CD4-positive, alpha-beta memory T cell (primary cell): Measurements from ENCODE around the gene GGA3. TPM values are rescaled to one million over a fixed set of nuclear protein-coding genes. Genes with fewer than 3 reads are reported as not detected.

ENCODE experiments used
- CTCF ChIA-PET: fragments of 350-600 bp; sonication (Branson Sonifier 250); formaldehyde crosslinking; loops from one replicate; lab custom pipeline; 2021; ENCODE audit warnings: inconsistent platforms; ENCODE audit not compliant: partially characterized antibody; lab: Charles Lee
- POLR2A ChIA-PET: fragments of 350-600 bp; sonication (Branson Sonifier 250); formaldehyde crosslinking; loops from one replicate; lab custom pipeline; 2021; ENCODE audit not compliant: partially characterized antibody; lab: Charles Lee
- DNase-seq, 5 donors: peaks; one replicate each; pipeline versions ENCODE4 v3.0.0 to v3.0.0-alpha.2; 2020 to 2022; ENCODE audit warnings: mixed read lengths in 1 of 5
- H3K27ac ChIP-seq: one replicate; pipeline ENCODE4 v1.7.0; 2013; ENCODE audit warnings: low read depth, low read length
- H3K27me3 ChIP-seq: 2 replicates; pipeline ENCODE4 v1.7.0; 2013; ENCODE audit warnings: mild to moderate bottlenecking, low read length, moderate library complexity; ENCODE audit not compliant: insufficient read depth
- H3K36me3 ChIP-seq: 2 replicates; pipeline ENCODE4 v1.7.0; 2013; ENCODE audit warnings: mild to moderate bottlenecking, low read length, moderate library complexity; ENCODE audit not compliant: insufficient read depth
- H3K4me1 ChIP-seq: 2 replicates; pipeline ENCODE4 v1.7.0; 2013; ENCODE audit warnings: mild to moderate bottlenecking, low read length, moderate library complexity; ENCODE audit not compliant: insufficient read depth
- H3K4me3 ChIP-seq, 2 donors: one replicate each; pipeline ENCODE4 v1.7.0; 2013; ENCODE audit warnings: low read length in 2 of 2, mild to moderate bottlenecking in 1 of 2
- H3K9me3 ChIP-seq, 2 donors: one replicate each; pipeline ENCODE4 v1.7.0; 2013; ENCODE audit warnings: low read length in 2 of 2, control low read depth in 1 of 2; ENCODE audit not compliant: control insufficient read depth in 1 of 2
- H3K27ac Mint-ChIP-seq, 7 donors: one replicate each; pipeline ENCODE4 v1.8.0; 2020 to 2021; ENCODE audit warnings: mixed read lengths in 7 of 7, mild to moderate bottlenecking in 6 of 7, inconsistent platforms in 3 of 7, moderate library complexity in 3 of 7
- H3K27me3 Mint-ChIP-seq, 2 donors: one replicate each; pipeline ENCODE4 v1.8.0; 2020 to 2021; ENCODE audit warnings: mixed read lengths in 2 of 2
- H3K36me3 Mint-ChIP-seq, 2 donors: one replicate each; pipeline ENCODE4 v1.8.0; 2020 to 2021; ENCODE audit warnings: mixed read lengths in 2 of 2, inconsistent platforms in 1 of 2, mild to moderate bottlenecking in 1 of 2
- H3K4me1 Mint-ChIP-seq, 4 donors: one replicate each; pipeline ENCODE4 v1.8.0; 2020 to 2021; ENCODE audit warnings: mixed read lengths in 4 of 4, mild to moderate bottlenecking in 1 of 4
- H3K4me3 Mint-ChIP-seq, 8 donors: one replicate each; pipeline ENCODE4 v1.8.0; 2020 to 2021; ENCODE audit warnings: mixed read lengths in 8 of 8, mild to moderate bottlenecking in 7 of 8, moderate library complexity in 6 of 8, inconsistent platforms in 3 of 8
- H3K9me3 Mint-ChIP-seq, 8 donors: one replicate each; pipeline ENCODE4 v1.8.0; 2020 to 2021; ENCODE audit warnings: mixed read lengths in 8 of 8, mild to moderate bottlenecking in 5 of 8, inconsistent platforms in 3 of 8, moderate library complexity in 1 of 8
- intact Hi-C: fragments of 100-400 bp; cut with micrococcal nuclease; formaldehyde crosslinking; loops from one replicate; pipeline ENCODE4 v1.15.1; 2023
- polyA plus RNA-seq, 2 donors: library from polyadenylated mRNA; unstranded; fragments of 300-500 nt; fragmentation: Illumina TruSeq; gene quantifications; one replicate each; pipeline ENCODE4 v1.2.3, GENCODE V29; 2021
- total RNA-seq, 2 experiments: library from RNA; stranded (reverse); gene quantifications; one replicate each; pipeline ENCODE4 v1.2.3, GENCODE V29; 2021

Gene GGA3
- total and polyA plus RNA-seq, 4 experiments from 2014 or later: 7.7 to 122 (median 73.6) TPM

DNA sequence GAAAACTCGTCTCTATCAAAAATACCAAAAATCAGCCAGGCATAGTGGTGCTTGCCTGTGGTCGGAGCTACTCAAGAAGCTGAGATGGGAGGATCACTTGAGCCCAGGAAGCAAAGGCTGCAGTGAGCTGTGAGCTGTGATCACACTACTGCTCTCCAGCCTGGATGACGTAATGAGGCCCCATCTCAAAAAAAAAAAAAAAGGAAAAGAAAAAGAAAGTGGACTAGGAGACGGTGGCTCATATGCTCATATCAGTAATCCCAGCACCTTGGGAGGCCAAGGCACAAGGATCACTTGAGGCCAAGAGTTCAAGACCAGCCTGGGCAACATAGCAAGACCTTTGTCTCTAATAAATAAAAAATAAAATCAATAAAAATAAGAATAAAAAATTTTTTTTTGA is 69.8 kb downstream of the GGA3 start:
- Histone ChIP-seq H3K27me3 (no peaks in the 10 kb centered on the region), H3K9me3 (no peaks in the 10 kb centered on the region), H3K36me3 (no peaks in the 10 kb centered on the region), H3K4me1 (no peaks in the 10 kb centered on the region), H3K27ac (no peak overlapping the region), H3K4me3 (no peak overlapping the region)
- DNase-seq: no peak
- intact Hi-C loops: no loop called here
- no peaks in the 10 kb centered on the region for H3K36me3 Mint-ChIP-seq
- CTCF ChIA-PET: interaction anchor here (1.4 to 6.3 kb wide), 3 partner anchors 10 to 77 kb away, joined by 5 to 63 read pairs (median 14); no protein-coding TSS in a partner anchor
- POLR2A ChIA-PET: interaction anchor here (1.2 to 2.0 kb wide), 3 partner anchors 9 to 77 kb away, joined by 3 to 6 read pairs (median 4); partner anchors contain the start of gene SUMO2
- no peak overlapping the region for H3K4me3 Mint-ChIP-seq
- no peaks in the 10 kb centered on the region for H3K9me3 Mint-ChIP-seq
- H3K4me1 Mint-ChIP-seq: peaks cover 4 to 7% (median 4%) of the 10 kb centered on the region in 4 donors
- no peaks in the 10 kb centered on the region for H3K27me3 Mint-ChIP-seq
- no peak overlapping the region for H3K27ac Mint-ChIP-seq

DNA sequence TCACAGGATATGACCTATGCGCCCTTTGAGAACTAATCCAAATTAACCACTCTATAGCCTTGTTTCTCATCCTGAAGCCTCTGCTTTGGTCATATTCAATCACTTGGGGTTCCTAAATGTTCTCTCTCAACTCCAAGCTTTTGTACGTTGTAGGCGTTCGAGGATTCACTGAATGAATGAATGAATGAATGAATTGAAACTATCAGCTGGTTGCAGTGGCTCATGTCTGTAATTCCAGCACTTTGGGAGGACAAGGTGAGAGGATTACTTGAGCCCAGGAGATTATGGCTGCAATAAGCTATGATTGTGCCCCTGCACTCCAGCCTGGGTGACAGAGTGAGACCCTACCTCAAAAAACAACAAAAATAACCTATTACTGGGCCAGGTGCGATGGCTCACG is 72.8 kb downstream of the GGA3 start:
- H3K4me1 Mint-ChIP-seq: peaks cover 12 to 18% (median 15%) of the 10 kb centered on the region in 4 donors
- Histone ChIP-seq H3K36me3 (no peaks in the 10 kb centered on the region), H3K9me3 (no peaks in the 10 kb centered on the region), H3K4me3 (no peak overlapping the region), H3K27me3 (no peaks in the 10 kb centered on the region), H3K4me1 (peaks cover 9% of the 10 kb centered on the region), H3K27ac (no peak overlapping the region)
- ChIA-PET CTCF (interaction anchor here (0.8 to 6.3 kb wide), 5 partner anchors 13 to 227 kb away, joined by 3 to 63 read pairs (median 4); partner anchors contain the start of gene NT5C), POLR2A (no interaction called here)
- DNase-seq: no peak
- intact Hi-C loops: no loop called here
- H3K9me3 Mint-ChIP-seq: no peaks in the 10 kb centered on the region
- no peak overlapping the region for H3K4me3 Mint-ChIP-seq
- peaks cover 0 to 2% of the 10 kb centered on the region in 2 donors for H3K36me3 Mint-ChIP-seq
- no peaks in the 10 kb centered on the region for H3K27me3 Mint-ChIP-seq
- H3K27ac Mint-ChIP-seq: no peak overlapping the region

Other genes with a start within 250 kb of the GGA3 start
- 10 to 100 TPM; 22.6 to 26.7 TPM for gene MRPL58, start 248.9 kb downstream of the GGA3 start, total RNA-seq
- 10 to 100 TPM; 56.5 to 62.2 TPM for gene MRPL58, start 248.9 kb downstream of the GGA3 start, polyA plus RNA-seq
- gene ATP5PD, start 214.6 kb downstream of the GGA3 start, total RNA-seq: 100 to 1,000 TPM; 167 to 171 TPM
- gene ATP5PD, start 214.6 kb downstream of the GGA3 start, polyA plus RNA-seq: 100 to 1,000 TPM; 428 to 552 TPM
- gene KCTD2, start 214.4 kb downstream of the GGA3 start, total RNA-seq: 10 to 100 TPM; 31.1 to 31.7 TPM
- gene KCTD2, start 214.4 kb downstream of the GGA3 start, polyA plus RNA-seq: 10 to 100 TPM in 1 of 2 donors, 1 to 10 TPM in 1; 2.3 to 11.6 TPM
- 10 to 100 TPM; 12.5 to 13.9 TPM for gene SLC16A5, start 173.7 kb downstream of the GGA3 start, total RNA-seq
- gene SLC16A5, start 173.7 kb downstream of the GGA3 start, polyA plus RNA-seq: 1 to 10 TPM; 2.9 to 3.7 TPM
- 10 to 100 TPM; 20.0 to 21.9 TPM for gene ARMC7, start 151.6 kb downstream of the GGA3 start, total RNA-seq
- gene ARMC7, start 151.6 kb downstream of the GGA3 start, polyA plus RNA-seq: 1 to 10 TPM; 1.3 to 3.5 TPM
- 10 to 100 TPM; 40.1 to 46.6 TPM for gene NT5C, start 129.9 kb downstream of the GGA3 start, total RNA-seq
- 10 to 100 TPM; 22.4 to 32.6 TPM for gene NT5C, start 129.9 kb downstream of the GGA3 start, polyA plus RNA-seq
- 10 to 100 TPM; 37.8 to 38.9 TPM for gene JPT1, start 107.1 kb downstream of the GGA3 start, total RNA-seq
- 100 to 1,000 TPM; 105 to 130 TPM for gene JPT1, start 107.1 kb downstream of the GGA3 start, polyA plus RNA-seq
- gene SUMO2, start 78.6 kb downstream of the GGA3 start, total RNA-seq: 100 to 1,000 TPM; 255 to 264 TPM
- 100 to 1,000 TPM; 302 to 416 TPM for gene SUMO2, start 78.6 kb downstream of the GGA3 start, polyA plus RNA-seq
- gene NUP85, start 55.9 kb downstream of the GGA3 start, total RNA-seq: 100 to 1,000 TPM; 137 to 164 TPM
- 10 to 100 TPM; 33.4 to 49.1 TPM for gene NUP85, start 55.9 kb downstream of the GGA3 start, polyA plus RNA-seq
- gene MRPS7, start 273 bp upstream of the GGA3 start, total RNA-seq: 10 to 100 TPM; 34.1 to 36.3 TPM
- gene MRPS7, start 273 bp upstream of the GGA3 start, polyA plus RNA-seq: 100 to 1,000 TPM; 107 to 150 TPM
- gene MIF4GD, start 9.6 kb upstream of the GGA3 start, total RNA-seq: 10 to 100 TPM; 35.8 to 40.2 TPM
- 10 to 100 TPM; 81.7 to 94.3 TPM for gene MIF4GD, start 9.6 kb upstream of the GGA3 start, polyA plus RNA-seq
- gene SLC25A19, start 27.8 kb upstream of the GGA3 start, total RNA-seq: 10 to 100 TPM; 19.8 to 21.8 TPM
- gene SLC25A19, start 27.8 kb upstream of the GGA3 start, polyA plus RNA-seq: 10 to 100 TPM; 13.2 to 15.4 TPM
- 100 to 1,000 TPM; 131 to 133 TPM for gene GRB2, start 144.1 kb upstream of the GGA3 start, total RNA-seq
- gene GRB2, start 144.1 kb upstream of the GGA3 start, polyA plus RNA-seq: 100 to 1,000 TPM; 129 to 155 TPM
- gene TMEM94, start 195.0 kb upstream of the GGA3 start, total RNA-seq: 100 to 1,000 TPM; 109 TPM
- gene TMEM94, start 195.0 kb upstream of the GGA3 start, polyA plus RNA-seq: 10 to 100 TPM in 1 of 2 donors, 1 to 10 TPM in 1; 3.9 to 18.0 TPM